Raji (cell line): ENCODE results near the gene KIAA0040.

Source experiments
- POLR2A ChIP-seq: IDR thresholded peaks from 2 replicates; pipeline ENCODE4 v1.6.1; 2011; ENCODE audit warnings: low read depth, low read length, control low read depth; ENCODE audit not compliant: insufficient read depth

Gene KIAA0040

DNA sequence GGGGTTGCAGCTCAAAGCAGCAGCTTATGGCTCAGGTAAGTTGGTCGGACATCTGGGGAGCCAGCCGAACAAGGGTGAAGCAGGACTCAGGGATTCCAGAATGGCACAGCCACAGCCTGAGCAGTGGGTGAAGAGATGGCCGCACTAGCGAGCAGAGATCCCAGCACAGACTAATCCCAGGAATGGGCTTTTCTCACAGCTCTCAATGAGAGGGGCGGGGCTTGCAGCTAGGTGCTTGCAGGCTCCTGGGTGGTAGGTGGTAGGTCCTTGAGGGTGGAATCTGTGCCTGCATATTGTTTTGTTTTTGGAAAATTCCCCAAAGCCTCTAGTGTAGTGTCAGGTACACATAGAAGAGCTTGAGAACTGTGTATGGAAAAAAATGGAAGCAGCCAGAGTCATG lies 9.0 kb downstream of the KIAA0040 start:
- no peak for TF ChIP-seq POLR2A

DNA sequence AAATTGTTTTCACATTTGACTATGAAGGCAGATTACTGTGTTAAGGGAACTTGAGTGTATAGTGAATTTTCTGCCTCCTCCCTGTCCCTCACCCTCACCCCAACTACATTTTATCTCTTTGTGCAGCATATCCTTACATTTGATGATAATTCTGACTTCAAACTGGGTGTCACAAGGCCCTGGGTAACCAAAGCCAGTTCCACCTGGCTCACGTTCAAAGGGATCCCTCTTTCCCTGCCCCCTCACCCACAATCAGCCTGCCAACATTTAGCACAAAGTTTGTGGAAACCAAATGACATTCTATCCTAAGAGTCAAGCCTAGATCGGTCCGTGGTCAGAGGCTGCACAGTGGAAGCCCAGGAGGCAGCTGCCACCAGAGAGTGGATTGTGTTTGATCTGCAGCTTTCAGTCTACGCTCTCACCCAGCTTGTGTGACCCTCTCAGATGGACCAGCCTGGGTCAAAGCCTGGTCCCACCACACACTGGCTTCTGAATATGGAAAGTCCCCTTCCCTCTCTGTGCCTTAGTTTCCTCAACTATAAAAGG lies 10.3 kb downstream of the KIAA0040 start:
- TF ChIP-seq POLR2A = no peak

DNA sequence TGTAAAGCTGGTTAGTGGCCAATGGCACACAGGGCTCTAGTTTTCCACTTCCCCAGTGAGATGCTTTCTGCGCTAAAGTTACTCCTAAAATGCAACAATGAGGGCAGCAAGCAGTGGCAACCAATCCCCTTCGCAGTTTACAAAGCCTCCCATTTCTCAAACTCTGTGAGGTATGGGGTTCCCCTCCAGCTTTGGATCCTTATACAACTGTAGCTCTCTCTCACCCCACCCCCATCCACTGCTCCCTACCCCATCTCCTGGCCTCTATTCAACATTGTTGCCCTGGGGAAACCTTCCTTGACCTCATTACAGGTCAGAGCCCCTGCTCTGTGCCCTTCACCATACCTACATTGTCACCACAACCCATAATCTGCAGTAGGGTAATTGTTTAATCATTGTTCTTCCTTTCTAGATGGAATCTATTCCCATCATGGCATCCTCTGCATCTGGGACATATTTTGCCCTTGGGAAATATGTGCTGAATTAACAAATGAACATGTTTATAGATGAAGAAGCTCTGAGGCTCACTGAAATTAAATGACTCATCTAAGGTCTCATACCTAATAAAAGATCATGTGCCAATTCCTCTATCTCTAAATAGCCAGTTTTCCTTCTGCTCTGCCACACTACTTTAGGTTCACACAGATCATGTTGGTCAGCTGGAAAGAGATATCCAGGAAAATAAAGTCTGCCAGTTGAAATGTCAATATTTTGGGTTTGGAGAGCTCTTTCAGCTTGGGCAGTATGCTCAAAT lies 12.6 kb downstream of the KIAA0040 start:
- TF ChIP-seq POLR2A = no peak

DNA sequence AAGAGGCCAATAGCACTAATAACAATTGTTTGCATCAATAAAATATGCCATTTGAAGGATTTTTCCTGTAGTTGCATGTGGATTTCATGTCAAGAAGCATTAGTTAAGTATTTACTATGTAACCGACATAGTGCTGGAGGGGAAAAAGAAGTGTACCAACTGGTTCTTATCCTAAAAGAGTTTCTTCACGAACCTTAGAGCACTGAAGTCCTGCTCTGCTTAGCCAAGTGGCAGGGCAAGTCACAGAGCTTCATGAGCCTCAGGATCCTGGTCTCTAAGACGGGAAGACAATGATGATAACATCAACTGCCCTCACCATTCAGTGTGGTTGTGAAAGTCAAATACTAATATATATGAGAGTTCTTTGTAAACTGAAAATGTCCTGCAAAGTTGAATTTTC lies 14.1 kb downstream of the KIAA0040 start:
- no peak for TF ChIP-seq POLR2A

DNA sequence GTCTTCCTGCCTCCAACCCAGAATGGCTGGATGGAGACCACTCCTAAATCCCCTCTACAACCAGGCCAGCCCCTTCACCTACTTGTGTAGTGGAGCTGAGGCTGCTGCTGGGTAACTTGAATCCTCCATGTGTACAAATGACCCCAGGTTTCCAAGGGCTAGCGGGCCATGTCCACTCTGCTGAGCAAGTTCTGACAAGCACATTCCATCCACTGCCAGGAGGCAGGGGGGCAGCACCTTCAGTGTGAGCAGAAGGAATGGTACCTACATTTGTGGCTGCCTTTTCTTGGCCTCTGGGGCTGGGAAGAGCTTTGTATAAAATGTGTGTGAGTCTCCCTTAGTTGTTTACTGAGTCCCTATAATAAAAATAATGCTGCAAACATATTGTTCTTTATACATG lies 14.5 kb downstream of the KIAA0040 start:
- TF ChIP-seq POLR2A = no peak

DNA sequence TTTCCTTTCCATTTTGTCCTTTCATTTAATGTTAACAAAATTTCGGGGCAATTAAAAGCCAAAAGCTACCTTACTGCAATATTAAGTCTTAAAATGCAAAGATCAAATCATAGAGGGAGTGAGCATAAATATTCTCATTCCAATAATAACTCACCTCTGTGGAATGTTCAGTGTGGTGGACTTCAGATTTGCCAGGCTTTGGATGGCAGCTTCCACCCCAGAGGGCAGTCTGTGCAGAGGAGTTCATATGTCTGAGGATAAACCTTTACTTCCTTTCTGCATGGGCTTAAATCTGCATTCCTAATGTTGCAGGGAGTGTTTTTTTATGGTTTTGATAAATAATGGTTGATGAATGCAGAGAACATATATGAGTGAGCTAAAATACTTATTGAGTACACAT lies 16.3 kb downstream of the KIAA0040 start:
- TF ChIP-seq POLR2A = no peak

DNA sequence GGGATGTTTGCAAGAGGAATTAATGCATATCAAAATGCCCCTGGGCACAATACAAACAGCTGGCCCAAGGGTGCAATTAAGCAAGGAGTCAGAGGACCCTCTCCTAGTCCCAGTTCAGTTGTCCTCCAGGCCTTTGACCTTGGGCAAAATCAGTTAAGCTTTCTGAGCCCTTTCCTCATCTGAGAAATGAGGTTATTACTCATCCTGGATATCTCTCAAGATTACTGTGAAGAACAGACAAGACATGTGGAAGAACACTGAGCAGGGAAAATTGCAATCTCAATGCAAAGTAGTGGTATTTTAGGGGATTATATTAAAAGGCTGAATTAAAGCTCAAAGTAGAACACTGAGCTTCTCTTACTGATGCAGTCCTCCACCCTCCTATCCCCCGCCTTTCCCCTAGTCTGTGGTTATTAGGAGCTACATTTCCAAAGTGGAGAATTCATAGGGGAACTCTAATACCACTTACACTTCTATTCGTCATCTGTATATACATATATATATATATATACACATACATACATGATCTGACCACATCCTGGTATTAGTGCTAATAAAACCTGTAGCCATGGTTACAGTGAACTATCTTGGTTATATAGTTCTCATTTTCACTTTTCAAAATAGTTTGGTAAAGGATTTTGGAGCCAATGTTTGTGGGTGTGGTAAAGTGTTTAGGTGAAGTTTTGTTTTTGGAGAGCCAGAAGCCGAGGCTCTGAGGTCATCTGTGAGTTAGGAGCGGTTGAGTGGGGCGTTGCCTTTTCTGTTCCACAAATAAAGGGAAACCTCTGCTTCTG lies 18.1 kb downstream of the KIAA0040 start:
- no peak for TF ChIP-seq POLR2A

DNA sequence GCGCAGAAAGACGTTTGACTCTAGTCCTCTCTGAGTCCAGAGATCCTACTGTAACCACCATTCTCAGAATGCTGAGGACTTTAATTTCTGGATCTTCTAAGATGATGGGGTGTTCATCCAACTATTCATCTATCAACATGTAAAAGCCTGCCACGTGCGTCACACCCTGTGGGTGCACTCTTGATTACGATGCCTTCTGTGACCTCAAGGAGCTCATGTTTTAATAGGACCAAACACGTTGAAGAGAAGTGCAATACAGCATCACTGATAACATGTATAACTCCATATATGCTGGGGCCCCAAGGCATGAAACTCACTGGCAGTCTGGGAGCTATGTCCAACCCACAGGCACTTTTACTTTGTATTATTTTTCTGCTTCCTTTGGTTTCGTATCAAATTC lies 19.0 kb downstream of the KIAA0040 start:
- TF ChIP-seq POLR2A = no peak

DNA sequence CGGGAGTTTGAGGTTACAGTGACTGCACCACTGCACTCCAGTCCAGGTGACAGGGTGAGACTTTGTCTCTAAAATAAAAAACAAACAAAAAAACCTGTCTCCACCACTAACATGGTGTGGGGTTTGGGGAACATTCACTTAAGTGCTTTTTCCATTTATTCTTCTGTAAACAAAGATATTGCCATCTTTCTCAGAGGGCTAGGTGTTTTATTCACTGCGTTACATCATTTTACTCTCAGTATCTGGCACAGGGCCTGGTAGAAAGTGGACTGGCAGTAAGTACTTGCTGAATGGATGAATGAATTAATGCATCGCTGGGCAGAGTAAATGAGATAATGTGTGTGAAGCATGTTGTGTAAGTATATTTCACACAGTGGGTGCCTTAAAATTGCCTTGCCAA lies 20.1 kb downstream of the KIAA0040 start:
- TF ChIP-seq POLR2A = no peak

DNA sequence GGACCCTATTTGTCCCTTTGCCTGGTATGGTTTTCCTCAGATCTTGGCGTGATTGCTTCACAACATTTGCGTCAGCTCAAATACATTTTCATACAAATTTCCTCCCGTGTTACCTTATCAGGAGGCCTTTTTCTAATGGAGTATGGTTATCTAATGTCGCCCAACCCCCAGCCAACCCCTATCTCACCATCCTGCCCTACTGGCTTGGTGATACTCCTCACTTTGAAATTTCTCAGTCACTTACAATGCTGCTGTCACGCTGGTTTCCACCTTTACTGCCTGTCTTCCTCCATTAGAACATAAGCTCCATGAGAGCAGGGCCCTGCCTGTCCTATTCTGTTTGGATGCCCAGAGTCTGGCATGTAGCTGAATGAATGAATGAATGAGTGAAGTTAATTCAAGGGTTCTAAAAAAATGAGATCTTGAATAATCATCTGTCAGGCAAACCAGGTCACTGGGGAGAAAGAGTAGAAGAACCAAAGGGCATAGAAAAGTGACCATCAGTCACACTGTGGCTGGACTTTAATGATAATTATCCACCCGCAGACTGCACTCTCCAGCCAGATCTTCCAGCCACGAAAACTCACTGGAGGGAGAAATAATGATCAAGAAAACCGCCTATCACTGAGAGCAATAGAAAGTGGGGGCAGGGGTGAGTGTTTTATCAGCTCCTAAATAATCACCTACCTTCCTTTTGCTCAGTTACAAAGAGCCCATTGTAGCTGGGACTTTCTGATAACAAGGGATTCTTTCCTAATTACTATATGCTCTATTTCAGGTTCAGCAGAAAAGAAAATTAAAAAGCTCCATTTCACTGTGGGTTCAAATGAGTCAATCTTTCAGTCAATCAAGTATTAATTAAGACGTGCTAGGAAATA lies 21.3 kb downstream of the KIAA0040 start:
- TF ChIP-seq POLR2A = no peak

DNA sequence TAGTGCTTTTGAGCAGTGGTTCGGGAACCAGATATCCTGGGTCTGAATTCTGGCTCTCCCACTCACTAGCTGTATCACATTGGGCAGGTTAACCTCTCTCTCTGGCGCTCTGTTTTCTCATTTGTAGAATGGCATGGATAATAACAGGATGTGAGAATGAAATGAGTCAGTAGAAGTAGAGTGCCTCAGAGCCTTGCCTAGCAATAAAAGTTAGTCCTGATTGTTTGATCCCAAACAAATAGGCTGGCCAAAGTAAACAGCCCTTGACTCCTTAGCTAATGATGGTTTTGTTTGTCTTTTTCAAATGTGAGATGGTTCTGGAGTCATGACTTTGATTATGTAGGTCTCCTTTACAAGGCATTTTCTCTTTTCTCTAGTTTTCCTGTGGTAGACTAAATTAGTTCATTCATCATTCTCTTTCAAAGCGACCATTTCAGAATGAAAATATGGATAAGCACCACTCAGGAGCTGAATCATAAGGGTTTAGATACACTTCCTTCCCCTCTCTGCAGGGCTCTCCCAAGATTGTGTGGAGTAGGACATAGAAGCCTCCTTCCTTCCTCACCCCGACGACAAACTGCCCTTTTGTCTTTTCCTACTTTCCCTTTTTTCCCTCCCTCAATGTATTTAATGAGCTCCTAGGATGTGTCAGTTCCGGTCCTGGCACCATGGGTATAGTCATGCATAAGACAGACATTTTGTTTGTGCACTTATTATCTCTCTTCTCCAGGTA lies 23.1 kb downstream of the KIAA0040 start:
- TF ChIP-seq POLR2A = no peak

DNA sequence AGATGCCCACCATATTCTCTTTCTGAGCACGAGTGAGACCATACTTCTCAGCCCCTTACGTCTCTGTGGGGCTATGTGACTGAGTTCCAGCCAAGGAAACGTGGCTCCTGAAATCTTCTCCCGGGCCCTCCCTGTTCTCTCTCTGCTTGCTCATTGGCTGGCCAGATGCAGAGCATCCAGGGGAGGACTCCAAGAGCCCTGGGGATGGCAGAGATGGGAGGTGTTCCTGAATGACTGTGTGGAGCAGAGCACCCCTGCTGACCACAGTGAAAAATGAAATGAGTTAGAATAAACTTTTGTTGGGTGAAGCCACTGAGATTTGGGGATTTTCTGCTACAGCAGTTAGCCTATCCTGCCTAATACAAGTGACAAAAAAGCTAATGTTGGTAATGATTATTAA lies 23.8 kb downstream of the KIAA0040 start:
- no peak for TF ChIP-seq POLR2A

DNA sequence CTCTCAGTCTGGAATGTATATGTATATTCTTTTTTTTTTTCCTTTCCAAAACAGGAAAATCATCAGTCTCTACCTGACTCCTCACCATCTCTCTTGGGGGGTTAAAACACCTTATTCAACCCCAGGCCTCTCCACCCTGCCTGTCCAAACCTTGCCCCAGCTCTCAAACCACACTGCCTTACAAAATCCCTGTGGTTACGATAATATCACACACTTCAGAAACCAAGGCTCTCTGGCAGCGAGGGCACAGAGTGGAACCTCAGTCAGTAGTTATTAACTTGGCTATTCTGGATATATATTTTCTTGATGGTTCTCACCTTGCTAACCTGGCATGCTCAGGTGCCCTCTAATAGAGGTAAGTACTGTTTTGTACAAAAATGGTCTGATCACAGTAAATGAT lies 24.7 kb downstream of the KIAA0040 start:
- no peak for TF ChIP-seq POLR2A

DNA sequence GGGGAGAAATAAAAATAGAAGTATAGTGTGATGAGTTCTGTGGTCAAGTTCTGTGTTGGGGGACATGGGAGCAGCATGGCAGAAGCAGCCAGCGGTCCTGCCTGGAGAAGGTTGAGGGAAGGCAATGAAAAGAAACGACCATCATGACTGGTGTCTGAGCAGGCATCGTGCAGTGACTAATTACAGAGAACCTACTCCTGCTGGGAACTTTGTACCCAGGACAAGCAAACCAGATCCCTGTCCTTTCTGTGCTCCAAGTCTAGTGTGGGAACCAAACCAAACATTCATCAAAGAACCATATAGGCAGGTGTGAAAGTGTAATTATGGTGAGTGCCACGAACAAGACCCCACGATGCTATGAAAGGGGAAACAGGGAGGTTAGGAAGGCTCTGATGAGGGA lies 25.8 kb downstream of the KIAA0040 start:
- TF ChIP-seq POLR2A = no peak

DNA sequence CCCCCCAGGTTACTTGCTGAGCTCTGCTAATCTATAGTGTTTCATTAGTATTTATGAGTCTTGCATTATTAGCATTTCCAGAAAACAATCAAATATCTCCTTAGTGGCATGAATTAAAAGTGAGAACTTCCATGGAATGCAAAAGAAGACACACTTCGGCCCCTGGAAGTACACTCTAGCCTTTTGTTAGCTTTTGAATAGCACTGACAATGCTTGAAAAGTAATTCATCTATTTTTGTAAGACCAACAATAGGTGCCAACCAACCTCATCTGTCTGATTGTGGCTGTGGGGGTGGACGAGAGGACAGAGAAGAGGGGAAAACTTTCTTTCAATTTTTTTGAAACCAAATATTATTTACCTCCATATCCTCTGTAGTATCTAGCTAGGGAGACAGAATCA lies 27.8 kb downstream of the KIAA0040 start:
- no peak for TF ChIP-seq POLR2A
